Activated naive CD4-positive, alpha-beta T cell treated with anti-CD3 and anti-CD28 coated beads, Interleukin-2, amount 50 U/mL, for 24 hours (primary cell): Measurements from ENCODE around the gene PMEL.
A peak's percentile ranks its signal among the peaks of the same experiment; 100 is the strongest.
"Not testable (repeated sequence)": the region's sequence is repeated elsewhere in the genome, so short reads cannot be mapped to it uniquely, and the experiment has no call there.

ENCODE experiments used
- H3K27ac Mint-ChIP-seq: one replicate; pipeline ENCODE4 v1.8.0; 2021; ENCODE audit warnings: mild to moderate bottlenecking, mixed read lengths
- H3K27me3 Mint-ChIP-seq: one replicate; pipeline ENCODE4 v1.8.0; 2021; ENCODE audit warnings: mixed read lengths
- H3K36me3 Mint-ChIP-seq: one replicate; pipeline ENCODE4 v1.8.0; 2021; ENCODE audit warnings: mixed read lengths
- H3K4me1 Mint-ChIP-seq: one replicate; pipeline ENCODE4 v1.8.0; 2021; ENCODE audit warnings: mixed read lengths
- H3K4me3 Mint-ChIP-seq: one replicate; pipeline ENCODE4 v1.8.0; 2021; ENCODE audit warnings: mild to moderate bottlenecking, mixed read lengths
- H3K9me3 Mint-ChIP-seq: one replicate; pipeline ENCODE4 v1.8.0; 2021; ENCODE audit warnings: mixed read lengths

PMEL gene

GRCh38 chr12:55965941-55966407 is at the start of gene PMEL:
PMEL (minus strand) TSS chr12:55966042; CDS start chr12:55966011, 31 bp downstream.
- Mint-ChIP-seq H3K4me3 (peak within 1 kb of the TSS; percentile 96), H3K27ac (peak within 1 kb of the TSS; percentile 92), H3K36me3 (no peaks in the 10 kb centered on the region), H3K4me1 (peaks cover 33% of the 10 kb centered on the region), H3K27me3 (no peaks in the 10 kb centered on the region), H3K9me3 (no peaks in the 10 kb centered on the region)

- Mint-ChIP-seq H3K27ac (no peak overlapping the region), H3K4me1 (peaks cover under 1% of the 10 kb centered on the region), H3K9me3 (no peaks in the 10 kb centered on the region), H3K36me3 (peaks cover 3% of the 10 kb centered on the region), H3K4me3 (no peak overlapping the region), H3K27me3 (no peaks in the 10 kb centered on the region)
Measured at GRCh38 chr12:56014205-56014604, 48.4 kb upstream of the PMEL start.

DNA sequence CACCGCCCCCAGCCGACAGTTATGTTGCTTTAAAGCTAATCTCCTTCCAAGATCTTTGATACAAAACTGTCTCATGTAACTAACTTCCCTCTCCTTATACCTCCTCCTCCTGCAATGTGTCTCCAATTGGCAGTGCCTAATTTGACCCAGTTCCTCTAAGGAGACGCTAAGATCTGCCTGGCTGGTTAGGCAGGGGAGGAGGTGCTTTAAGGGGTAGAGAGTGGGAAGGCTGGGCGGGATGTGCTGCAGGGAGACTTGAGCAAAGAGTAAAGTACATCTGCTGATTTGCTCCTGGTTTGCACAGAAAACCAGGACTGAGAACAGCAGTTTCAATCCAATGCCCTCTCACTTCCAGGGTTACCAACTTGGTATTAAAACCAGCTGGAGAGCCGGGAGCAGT is 47.6 kb upstream of the PMEL start:
- Mint-ChIP-seq H3K4me3 (no peak overlapping the region), H3K36me3 (peaks cover 3% of the 10 kb centered on the region), H3K4me1 (peaks cover 5% of the 10 kb centered on the region), H3K27ac (no peak overlapping the region), H3K27me3 (no peaks in the 10 kb centered on the region), H3K9me3 (no peaks in the 10 kb centered on the region)

GRCh38 chr12:56011509-56012090 is 45.8 kb upstream of the PMEL start:
- Mint-ChIP-seq H3K4me3 (no peak overlapping the region), H3K27me3 (no peaks in the 10 kb centered on the region), H3K4me1 (peaks cover 15% of the 10 kb centered on the region), H3K9me3 (no peaks in the 10 kb centered on the region), H3K36me3 (no peaks in the 10 kb centered on the region), H3K27ac (no peak overlapping the region)

DNA sequence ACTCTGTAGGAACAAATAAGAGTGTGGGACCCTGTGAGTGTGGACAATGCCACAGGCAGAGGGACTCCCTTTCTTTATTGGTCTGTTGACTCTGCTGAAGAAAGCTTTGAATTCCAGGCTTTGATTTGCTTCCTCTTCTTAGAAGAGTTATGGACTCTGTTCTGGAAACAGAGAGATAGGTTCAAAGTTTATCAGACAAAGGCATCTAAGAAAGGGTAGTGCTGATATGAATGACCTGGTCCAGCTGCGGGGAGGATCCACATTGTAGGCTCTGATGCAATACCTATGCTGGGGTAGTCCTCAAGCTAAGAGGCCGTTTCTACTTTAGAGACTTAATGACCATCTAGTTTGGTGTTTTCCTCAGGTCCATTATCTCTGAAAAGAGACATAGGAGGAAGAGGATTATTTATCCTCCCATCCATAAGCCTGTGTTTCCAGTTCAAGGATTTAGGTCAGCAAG is 44.3 kb upstream of the PMEL start:
- Mint-ChIP-seq H3K27ac (no peak overlapping the region), H3K9me3 (no peaks in the 10 kb centered on the region), H3K4me3 (peak overlapping the region; percentile 28), H3K27me3 (no peaks in the 10 kb centered on the region), H3K4me1 (peaks cover 20% of the 10 kb centered on the region), H3K36me3 (no peaks in the 10 kb centered on the region)

DNA sequence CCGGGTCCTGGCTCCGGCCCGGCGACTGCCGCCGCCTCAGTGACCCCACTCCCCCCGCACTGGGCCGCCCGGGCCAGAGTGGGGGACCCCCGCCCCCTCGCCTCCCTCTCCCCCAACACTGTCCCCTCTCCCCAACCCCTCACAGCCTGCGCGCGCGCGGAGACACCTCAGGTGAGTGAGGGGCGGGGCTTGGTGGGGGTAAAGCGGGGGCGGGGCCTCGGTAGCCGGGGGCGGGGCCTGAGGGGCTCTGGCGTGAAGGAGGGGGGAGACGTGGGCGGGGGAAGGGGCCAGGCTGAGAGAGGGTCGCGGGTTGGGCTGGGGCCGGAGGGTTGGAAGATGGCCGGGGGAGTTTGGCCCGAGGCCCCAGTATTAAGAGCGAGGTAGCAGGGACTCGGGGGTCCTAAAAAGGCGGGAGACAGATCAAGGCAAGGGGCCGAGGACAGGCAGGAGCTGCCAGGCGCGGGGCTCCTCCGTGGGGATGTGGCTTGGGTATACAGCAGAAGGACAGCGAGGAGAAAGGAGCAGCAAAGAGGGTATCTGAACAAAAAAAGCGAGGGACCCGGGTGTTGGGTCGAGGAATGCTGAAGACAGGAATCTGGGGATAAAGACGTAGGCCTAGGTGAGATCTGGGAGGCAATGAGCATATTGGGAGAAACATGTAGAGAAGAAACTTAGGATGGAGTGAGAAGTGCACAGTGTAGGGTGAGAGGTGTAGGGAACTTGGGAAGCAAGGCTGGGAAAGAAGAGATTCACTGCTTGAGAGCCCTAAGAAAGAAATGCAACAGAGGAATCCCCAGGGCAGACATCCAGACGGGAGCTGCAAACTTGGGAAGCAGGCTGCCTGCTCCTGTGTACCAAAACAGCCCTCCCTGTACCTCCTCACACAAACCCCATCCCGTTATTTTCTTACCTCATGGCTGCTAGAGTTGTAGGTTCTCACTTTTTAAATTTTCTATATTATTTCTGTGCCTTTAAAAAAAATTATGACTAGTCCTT is 42.0 kb upstream of the PMEL start:
- Mint-ChIP-seq H3K4me3 (peak overlapping the region; percentile 81), H3K27ac (peak overlapping the region; percentile 62), H3K36me3 (no peaks in the 10 kb centered on the region), H3K4me1 (peaks cover 20% of the 10 kb centered on the region), H3K27me3 (no peaks in the 10 kb centered on the region), H3K9me3 (no peaks in the 10 kb centered on the region)

GRCh38 chr12:56004211-56004610 is 38.4 kb upstream of the PMEL start:
- no peak overlapping the region for H3K27ac Mint-ChIP-seq
- no peaks in the 10 kb centered on the region for H3K9me3 Mint-ChIP-seq
- no peaks in the 10 kb centered on the region for H3K36me3 Mint-ChIP-seq
- peaks cover 19% of the 10 kb centered on the region for H3K4me1 Mint-ChIP-seq
- H3K27me3 Mint-ChIP-seq: no peaks in the 10 kb centered on the region
- H3K4me3 Mint-ChIP-seq: no peak overlapping the region

DNA sequence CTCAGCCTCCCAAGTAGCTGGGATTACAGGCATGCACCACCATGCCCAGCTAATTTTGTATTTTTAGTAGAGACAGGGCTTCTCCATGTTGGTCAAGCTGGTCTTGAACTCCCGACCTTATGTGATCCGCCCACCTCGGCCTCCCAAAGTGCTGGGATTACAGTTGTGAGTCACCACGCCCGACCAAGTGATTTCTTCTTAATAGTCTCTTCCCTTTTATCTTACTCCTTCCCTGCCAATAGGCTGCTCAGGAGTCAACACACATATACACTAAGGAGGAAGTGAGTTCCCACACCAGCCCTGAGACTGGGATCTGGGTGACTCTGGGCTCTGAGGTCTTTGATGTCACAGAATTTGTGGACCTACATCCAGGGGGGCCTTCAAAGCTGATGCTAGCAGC is 37.5 kb upstream of the PMEL start:
- not testable (repeated sequence) for H3K9me3 Mint-ChIP-seq, H3K27me3 Mint-ChIP-seq, H3K4me3 Mint-ChIP-seq, H3K27ac Mint-ChIP-seq, H3K36me3 Mint-ChIP-seq
- peaks cover 15% of the 10 kb centered on the region for H3K4me1 Mint-ChIP-seq

DNA sequence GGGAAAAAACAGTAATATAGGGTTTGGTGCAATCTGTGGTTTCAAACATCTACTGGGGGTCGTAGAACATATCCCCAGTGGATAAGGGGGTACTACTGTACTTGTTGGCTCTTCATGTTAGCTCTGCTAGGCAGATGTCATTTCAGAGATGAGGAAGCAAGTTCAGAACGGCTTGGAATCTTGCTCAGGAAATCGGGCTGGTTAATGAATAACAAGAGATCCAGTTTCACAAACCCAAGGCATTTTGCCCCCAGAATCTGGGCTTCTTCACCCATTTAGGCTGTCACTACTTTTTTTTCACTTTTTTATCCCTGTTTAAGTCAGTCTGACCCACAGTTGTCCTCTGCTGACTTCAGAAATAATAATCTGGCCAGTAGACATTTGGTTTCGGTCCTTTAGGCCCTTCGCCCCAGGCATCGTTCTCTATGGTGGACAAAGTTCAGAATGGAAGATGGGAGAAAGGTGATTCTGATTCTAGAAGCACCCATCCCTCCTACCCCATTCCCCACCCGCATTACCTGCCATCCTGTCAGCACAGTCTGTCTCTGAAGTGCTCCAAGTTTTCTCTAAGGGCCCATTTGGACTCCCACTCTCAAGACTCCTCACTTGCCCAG is 35.8 kb upstream of the PMEL start:
- peaks cover 5% of the 10 kb centered on the region for H3K27me3 Mint-ChIP-seq
- H3K9me3 Mint-ChIP-seq: no peaks in the 10 kb centered on the region
- H3K4me1 Mint-ChIP-seq: peaks cover 12% of the 10 kb centered on the region
- no peak overlapping the region for H3K4me3 Mint-ChIP-seq
- no peaks in the 10 kb centered on the region for H3K36me3 Mint-ChIP-seq
- H3K27ac Mint-ChIP-seq: no peak overlapping the region

DNA sequence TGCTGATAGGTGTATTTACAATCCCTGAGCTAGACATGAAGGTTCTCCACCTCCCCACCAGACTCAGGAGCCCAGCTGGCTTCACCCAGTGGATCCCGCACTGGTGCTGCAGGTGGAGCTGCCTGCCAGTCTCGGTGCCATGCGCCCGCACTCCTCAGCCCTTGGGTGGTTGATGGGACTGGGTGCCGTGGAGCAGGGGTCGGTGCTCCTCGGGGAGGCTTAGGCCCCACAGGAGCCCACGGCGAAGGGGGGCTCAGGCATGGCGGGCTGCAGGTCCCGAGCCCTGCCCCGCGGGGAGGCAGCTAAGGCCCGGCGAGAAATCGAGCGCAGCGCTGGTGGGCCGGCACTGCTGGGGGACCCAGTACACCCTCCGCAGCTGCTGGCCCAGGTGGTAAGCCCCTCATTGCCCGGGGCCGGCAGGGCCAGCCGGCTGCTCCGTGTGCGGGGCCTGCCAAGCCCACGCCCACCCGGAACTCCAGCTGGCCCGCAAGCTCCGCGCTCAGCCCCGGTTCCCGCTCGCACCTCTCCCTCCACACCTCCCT is 34.2 kb upstream of the PMEL start:
- H3K27ac Mint-ChIP-seq, H3K9me3 Mint-ChIP-seq, H3K4me3 Mint-ChIP-seq, H3K27me3 Mint-ChIP-seq, H3K36me3 Mint-ChIP-seq: not testable (repeated sequence)
- peaks cover 14% of the 10 kb centered on the region for H3K4me1 Mint-ChIP-seq

DNA sequence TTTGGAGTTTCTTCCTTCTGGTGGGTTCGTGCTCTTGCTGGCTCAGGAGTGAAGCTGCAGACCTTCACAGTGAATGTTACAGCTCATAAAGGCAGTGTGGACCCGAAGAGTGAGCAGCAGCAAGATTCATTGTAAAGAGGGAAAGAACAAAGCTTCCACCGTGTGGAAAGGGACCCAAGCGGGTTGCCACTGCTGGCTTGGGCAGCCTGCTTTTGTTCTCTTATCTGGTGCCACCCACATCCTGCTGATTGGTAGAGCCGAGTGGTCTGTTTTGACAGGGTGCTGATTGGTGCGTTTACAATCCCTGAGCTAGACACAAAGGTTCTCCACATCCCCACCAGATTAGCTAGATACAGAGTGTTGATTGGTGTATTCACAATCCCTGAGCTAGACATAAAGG is 33.7 kb upstream of the PMEL start:
- not testable (repeated sequence) for H3K36me3 Mint-ChIP-seq, H3K9me3 Mint-ChIP-seq, H3K4me3 Mint-ChIP-seq, H3K27ac Mint-ChIP-seq, H3K27me3 Mint-ChIP-seq
- H3K4me1 Mint-ChIP-seq: peaks cover 14% of the 10 kb centered on the region

DNA sequence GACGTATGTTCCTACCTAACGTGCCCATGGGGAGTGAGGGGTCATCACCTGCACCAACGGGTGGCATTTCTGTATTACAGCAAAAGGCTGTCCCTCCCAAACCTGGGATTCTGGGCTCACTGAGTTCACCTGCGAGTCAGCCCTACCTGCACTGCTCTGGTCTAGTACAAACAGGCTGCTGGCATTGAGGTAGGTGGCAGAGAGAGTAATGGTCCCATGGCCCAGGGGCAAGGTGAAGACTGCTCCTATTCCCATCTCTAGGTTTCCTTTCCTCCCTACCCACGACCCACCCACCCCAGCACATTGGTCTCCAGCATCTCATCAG is 31.7 kb upstream of the PMEL start:
- peaks cover 6% of the 10 kb centered on the region for H3K27me3 Mint-ChIP-seq
- no peaks in the 10 kb centered on the region for H3K36me3 Mint-ChIP-seq
- H3K27ac Mint-ChIP-seq: no peak overlapping the region
- H3K9me3 Mint-ChIP-seq: no peaks in the 10 kb centered on the region
- H3K4me3 Mint-ChIP-seq: peak overlapping the region; percentile 62
- H3K4me1 Mint-ChIP-seq: peaks cover 14% of the 10 kb centered on the region

DNA sequence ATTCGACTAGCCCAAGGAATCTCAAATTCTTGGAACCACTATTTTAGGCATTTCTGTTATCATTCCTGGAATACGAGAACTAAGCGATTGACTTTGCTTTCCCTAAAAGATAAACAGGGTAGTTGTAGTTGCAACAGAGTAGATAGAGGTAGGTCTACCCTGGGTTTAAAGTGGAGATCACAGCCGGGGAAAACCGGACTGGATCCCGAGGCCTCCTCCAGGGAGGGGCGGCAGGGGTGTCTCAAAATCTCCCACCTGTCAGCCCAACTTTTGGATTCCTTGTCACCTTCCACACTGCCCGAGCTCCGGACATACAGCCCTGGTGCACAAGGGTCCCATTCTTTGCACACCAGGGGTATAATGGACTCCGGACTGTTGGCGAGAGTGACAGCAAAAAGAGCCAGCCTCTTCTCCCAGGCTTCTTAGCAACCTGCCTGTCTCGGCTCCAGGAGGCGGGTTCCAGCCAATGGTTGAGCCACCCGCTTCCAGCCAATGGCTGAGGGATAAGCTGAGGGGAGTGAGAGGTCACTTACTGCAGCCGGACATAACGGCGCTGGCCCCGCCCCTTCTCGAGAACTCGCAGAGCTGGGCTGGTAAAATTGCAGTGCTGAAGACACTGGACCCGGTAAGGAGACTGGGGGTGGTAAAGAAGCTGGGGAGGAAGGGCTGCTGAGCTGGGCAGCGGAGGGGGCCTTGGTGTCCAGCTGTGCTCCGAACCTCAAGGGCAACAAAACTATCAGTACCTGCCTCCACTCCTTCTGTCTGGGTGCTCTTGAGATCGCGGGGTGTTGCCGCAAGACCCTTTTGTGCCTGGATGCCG is 31.1 kb upstream of the PMEL start, which contains the start of gene SUOX:
SUOX (plus strand) TSS at position 562 of the 820 bp plus-strand sequence. CDS start 4,946 bp downstream, outside the sequence.
- Mint-ChIP-seq H3K27me3 (peaks cover 6% of the 10 kb centered on the region), H3K4me3 (peak within 1 kb of the TSS; percentile 62), H3K4me1 (peaks cover 14% of the 10 kb centered on the region), H3K36me3 (peaks cover under 1% of the 10 kb centered on the region), H3K27ac (no peak within 1 kb of the TSS), H3K9me3 (no peaks in the 10 kb centered on the region)

GRCh38 chr12:55996201-55996714 is 30.4 kb upstream of the PMEL start:
- Mint-ChIP-seq H3K9me3 (no peaks in the 10 kb centered on the region), H3K36me3 (peaks cover 2% of the 10 kb centered on the region), H3K27me3 (peaks cover 6% of the 10 kb centered on the region), H3K4me3 (peak overlapping the region; percentile 39), H3K4me1 (peaks cover 14% of the 10 kb centered on the region), H3K27ac (no peak overlapping the region)

DNA sequence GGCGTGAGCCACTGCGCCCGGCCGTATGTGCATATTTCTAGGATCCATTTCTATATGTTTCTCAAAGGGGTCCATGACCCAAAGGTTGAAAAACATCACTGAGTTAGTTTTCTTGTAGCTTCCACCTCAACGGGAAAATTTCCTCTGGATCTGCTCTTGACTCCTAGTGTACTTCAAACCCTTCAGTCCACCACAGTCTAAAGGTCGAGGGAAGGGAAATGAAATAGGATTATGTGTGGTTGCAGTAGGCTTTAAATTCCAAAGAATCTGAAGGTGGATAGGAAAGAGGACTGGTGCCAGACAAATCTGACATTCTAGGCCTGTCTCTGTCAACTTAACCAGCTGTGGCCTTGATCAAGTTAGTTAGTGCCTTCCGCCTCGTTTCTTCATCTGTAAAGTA is 29.5 kb upstream of the PMEL start:
- Mint-ChIP-seq H3K27me3 (peaks cover 6% of the 10 kb centered on the region), H3K4me1 (peaks cover 14% of the 10 kb centered on the region), H3K4me3 (no peak overlapping the region), H3K36me3 (peaks cover 5% of the 10 kb centered on the region), H3K27ac (no peak overlapping the region), H3K9me3 (no peaks in the 10 kb centered on the region)
